T-helper 22 cell (primary cell): ENCODE data around the gene SLC8A3.

ENCODE experiments used
- DNase-seq: peaks from one replicate; pipeline ENCODE4 v3.0.0-alpha.2; 2020; ENCODE audit warnings: low read depth

Gene SLC8A3

GRCh38 chr14:70173569-70173968 lies 15.2 kb downstream of the SLC8A3 start:
- DNase-seq, result no peak

DNA sequence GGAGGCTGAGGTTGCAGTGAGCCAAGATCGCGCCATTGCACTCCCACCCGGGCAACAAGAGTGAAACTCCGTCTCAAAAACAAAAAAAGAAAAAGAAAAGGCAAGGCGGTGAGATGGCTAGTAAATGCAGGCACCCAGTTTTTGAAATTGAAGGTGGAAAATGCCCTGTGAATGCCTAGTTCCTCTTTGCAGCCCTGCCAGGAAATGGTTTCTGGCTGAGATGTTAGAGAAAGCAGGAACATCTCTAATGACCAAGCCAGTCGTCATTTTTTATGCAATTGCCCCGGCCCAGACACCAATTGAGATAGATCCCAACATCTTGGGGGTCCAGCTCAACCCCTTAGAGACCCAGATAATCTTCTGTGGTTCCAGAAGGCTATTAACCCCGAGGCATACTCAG lies 17.0 kb downstream of the SLC8A3 start:
- DNase-seq, result no peak

- DNase-seq, result no peak
These were observed 17.8 kb downstream of the SLC8A3 start for GRCh38 chr14:70170976-70171375.

DNA sequence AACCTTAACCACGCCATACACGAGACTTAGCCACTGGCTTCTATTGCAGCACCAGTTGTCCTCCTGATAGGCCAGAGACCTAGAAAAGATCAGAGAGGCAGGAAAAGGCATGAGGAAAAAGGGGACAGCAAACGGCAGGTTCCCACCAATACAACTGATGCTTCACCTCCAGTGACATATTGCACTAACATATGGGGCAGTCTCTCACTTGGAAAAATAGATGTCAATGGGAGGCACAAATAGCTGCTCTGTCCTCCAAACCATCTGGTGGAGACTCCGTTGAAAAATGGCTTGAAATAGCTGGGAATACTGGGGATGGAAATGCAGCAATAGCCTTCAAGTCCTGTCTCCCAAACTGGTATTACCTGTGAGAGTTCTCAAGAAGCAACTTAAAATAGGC lies 20.3 kb downstream of the SLC8A3 start:
- DNase-seq, result no peak

DNA sequence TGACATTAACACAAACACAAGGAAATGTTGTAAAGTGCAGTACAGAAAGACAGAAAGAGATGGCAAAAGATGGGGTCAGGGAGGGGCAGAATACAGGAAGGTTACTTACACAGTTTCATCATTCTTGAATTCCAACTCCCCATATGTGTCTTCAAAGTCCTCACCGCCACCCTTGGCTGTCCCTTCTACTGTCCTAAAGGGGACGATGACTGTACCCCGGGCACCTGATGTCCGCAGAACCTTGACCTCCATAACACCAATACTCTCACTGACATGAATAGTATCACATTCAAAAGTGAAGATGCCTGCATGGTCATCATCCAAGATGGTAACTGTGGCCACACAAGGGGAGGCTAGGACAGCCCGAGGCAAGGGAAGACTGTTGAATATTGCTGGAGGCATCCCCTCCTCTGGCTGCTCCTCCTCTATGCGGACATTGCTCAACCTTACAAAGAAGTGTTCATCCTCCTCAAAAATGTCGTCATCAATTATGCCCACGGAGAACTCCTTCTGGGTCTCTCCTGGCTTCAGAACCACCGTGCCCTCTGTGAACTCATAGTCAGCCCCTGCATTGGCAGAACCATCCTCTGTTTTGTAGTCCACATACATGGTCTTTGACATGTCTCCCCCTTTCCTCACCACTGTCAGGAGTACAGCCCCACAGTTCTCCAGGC lies 22.1 kb downstream of the SLC8A3 start:
- no peak for DNase-seq

GRCh38 chr14:70162358-70162757 lies 26.4 kb downstream of the SLC8A3 start:
- no peak for DNase-seq

GRCh38 chr14:70156592-70156991 lies 32.2 kb downstream of the SLC8A3 start:
- no peak for DNase-seq

- DNase-seq, result no peak
These were observed 36.0 kb downstream of the SLC8A3 start for GRCh38 chr14:70152704-70153103.

DNA sequence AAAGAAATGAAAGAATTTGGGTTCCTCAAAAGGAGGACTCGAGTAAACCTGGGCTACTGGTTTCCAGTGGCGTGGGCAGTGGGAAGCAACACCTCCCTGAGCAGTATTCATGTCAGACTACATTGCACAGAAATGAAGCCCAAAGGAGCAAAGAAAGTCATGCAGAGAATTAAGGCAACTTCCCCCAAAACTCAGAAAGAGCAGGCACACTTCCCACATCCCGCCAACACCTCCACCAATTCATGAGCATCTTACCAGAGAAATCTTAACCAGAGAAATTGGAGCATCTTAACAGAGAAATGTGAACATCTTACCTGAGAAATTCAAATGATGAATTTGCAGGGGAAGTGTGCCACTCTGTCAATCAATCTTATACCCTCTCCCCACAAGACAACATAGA lies 36.7 kb downstream of the SLC8A3 start:
- no peak for DNase-seq

DNA sequence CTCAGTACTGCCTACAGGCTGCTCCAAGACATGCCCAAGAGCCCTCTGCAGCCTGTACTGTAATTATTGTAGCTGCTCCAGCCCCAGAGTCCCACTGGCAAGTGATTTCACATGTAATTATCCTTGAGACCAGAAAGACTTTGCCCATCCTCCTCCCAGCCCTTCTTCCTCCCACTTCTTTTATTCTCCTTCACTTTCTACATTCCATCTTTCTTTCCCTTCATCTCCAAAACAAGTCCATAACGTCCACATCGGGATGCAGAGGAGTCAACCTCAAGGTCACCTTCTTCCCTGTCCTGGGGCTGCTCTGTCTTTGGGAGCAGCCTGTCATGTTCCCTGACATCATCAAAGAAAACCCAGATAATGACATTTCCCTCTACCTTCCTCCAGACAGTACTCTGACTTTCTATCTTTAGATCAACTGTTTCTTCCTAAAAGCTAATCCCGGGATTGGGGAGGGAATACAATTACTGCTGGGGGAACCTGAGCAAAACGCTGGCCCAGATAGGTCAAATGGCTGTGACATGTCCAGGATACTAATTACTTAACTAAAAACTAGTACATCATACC lies 39.1 kb downstream of the SLC8A3 start:
- DNase-seq, result no peak

DNA sequence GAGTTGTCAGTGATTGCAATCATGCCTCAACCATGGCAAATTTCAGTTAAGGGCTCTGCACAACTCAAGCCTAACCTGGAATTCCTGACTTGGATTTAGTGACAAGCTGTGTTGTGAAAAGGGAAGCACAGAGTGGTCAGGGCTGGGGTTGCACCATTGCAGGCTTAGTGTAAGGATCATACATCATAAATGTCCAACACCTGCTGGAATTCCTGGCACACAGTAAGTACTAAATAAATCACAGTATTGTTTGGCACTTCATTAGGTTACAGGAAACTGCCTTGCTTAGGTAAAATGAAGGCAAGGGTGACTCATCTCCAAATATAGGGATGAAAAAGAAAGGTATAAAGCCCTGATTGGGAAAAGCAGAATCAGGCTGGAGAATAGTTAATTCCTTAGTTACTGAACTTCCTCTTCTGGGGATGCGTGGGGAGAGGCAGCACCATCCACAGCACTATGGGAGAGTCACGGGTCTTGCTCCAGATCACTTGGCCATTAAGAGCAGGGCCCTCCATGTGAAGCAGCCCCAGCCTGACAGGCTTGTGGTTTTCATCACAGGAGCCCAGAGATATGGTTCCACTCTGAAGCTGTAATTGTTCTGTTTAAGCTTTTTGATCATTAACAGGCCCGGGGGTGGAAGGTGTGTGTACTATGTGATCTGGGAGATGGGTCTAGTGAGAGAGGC lies 39.7 kb downstream of the SLC8A3 start:
- no peak for DNase-seq

DNA sequence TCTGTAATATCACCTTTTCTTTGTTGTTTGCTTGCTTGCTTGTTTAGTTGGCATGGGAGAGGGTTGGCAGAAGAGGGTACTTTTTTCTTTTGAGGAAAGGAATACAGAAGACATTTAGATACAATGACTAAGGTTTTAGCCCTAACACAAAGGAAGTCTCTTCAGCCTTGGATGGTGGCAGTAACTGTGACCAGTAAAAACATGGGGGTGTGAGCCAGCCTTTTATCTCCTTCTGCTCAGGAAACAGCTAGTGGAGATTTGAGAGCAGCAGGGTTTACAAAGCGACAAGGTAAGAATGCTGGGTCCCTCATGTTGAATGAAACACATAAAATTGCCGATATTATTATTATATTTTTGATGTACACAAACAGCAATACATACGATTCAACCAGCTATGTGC lies 40.4 kb downstream of the SLC8A3 start:
- no peak for DNase-seq

GRCh38 chr14:70144046-70144445 lies 44.7 kb downstream of the SLC8A3 start:
- no peak for DNase-seq

- DNase-seq, result no peak
These were observed 45.4 kb downstream of the SLC8A3 start for GRCh38 chr14:70143306-70143705.

DNA sequence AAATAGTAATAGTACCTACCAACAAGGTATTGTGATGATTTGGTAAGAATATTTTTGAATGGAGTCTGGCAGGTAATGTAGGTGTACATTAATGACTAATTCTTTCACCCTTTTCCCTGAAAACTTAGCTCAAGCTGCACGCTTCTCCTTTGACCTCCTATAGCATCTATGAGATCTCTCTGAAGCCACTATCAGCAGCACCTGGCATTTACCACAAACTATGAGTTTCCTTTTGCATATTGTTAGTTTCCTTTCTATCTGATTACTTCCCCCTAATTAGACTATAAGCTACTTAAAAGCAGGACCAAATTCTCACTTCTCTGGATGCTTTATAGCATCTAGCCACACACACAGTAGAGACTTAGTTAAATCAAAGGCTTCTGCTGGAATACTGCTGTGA lies 48.1 kb downstream of the SLC8A3 start:
- no peak for DNase-seq

- DNase-seq, result no peak
These were observed 49.4 kb downstream of the SLC8A3 start for GRCh38 chr14:70139384-70139783.

- no peak for DNase-seq
These were observed 51.0 kb downstream of the SLC8A3 start for GRCh38 chr14:70137788-70138187.

GRCh38 chr14:70133461-70133860 lies 55.3 kb downstream of the SLC8A3 start:
- DNase-seq, result no peak

DNA sequence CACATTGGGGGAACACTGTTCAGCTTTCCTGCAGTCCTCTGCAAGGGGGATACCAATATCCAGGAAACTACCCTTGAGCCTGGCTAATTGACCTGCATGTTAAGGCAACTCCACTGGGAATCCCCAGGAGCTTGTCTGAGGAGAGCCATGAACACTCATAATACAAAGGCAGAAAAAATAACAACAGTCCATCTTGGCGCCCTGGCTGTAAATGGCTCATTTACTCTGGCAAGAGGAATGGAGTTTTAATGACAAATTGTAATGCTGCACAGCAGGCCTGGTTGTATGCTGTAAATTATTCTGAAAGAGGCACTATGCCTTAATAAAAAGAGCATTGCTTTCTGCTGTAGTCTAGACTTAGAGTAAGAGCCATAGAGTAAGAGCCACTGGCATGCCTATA lies 58.3 kb downstream of the SLC8A3 start:
- no peak for DNase-seq

- no peak for DNase-seq
These were observed 61.6 kb downstream of the SLC8A3 start for GRCh38 chr14:70127186-70127585.

DNA sequence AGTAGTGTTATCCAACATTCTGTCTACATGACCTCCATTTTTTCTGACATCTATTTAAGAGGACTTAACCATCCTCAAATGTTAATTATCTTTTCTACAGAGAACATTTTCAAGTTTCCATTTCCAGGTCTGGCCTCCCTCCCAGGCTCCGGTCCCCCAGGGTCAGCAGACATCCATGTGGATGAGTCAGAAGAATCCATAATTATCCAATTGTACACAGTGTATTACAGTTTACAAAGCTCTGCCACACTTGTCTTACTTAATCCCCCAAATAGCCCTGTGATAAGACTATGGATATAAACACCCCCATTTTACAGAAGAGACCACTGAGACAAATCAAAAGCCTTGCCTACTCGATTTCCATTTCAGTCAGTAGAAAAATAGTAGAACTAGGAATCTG lies 65.0 kb downstream of the SLC8A3 start:
- DNase-seq, result no peak

DNA sequence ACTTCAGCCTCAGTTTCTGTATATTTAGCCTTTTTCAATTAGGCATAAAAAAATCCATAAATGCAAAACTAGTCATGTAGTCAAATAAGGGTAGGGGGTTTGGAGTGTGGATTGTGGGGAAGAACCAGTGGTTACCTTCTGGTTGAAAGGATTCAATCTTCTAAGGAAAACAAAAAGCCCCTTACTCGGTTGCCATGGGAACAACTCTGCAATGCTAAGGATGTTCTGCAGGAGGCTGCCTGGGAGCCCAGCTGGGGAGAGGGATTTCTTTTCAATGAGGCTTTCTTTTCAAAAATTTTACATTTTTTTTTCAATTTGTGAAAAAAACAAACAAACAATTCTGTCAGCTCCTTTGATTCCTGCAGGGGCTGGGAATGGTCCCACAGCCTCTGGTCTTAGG lies 67.2 kb downstream of the SLC8A3 start:
- DNase-seq, result no peak

DNA sequence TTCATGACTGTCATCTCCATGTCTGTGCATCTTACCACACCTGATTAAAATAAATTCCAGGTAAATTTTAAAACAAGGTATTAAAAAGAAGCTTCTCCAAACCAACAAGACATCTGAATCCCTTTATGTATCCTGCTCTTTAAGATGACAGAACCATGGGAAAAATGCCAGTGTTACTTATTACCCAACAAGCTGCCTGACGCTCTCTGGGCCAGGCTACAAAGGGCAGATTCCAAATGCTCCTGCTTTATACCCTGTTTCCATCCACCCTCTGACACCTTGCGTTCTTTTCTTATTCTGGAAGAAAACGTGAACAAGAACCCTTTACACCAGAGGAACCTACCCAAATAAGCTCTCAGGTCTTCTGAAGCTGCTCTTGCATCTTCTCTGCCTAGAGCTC lies 70.7 kb downstream of the SLC8A3 start:
- no peak for DNase-seq

- no peak for DNase-seq
These were observed 72.5 kb downstream of the SLC8A3 start for GRCh38 chr14:70116278-70116677.
